Activated CD4-positive, alpha-beta T cell treated with anti-CD3 and anti-CD28 coated beads, Interleukin-2, amount 10 ng/mL, durations not matched to agents 7 days and 5 days (primary cell): ENCODE measurements around the gene ALOX15. TPM values are rescaled to one million over a fixed set of nuclear protein-coding genes. Genes with fewer than 3 reads are reported as not detected.
A peak's percentile ranks its signal among the peaks of the same experiment; 100 is the strongest.

Experiments used
- CTCF ChIA-PET: fragments of 350-600 bp; sonication (Branson Sonifier 250); formaldehyde crosslinking; loops from one replicate; lab custom pipeline; 2021; ENCODE audit warnings: antibody characterized with exemption; lab: Charles Lee
- POLR2A ChIA-PET: fragments of 350-600 bp; sonication (Branson Sonifier 250); formaldehyde crosslinking; loops from one replicate; lab custom pipeline; 2021; ENCODE audit warnings: antibody characterized with exemption; lab: Charles Lee
- DNase-seq: peaks from one replicate; pipeline ENCODE4 v3.0.0-alpha.2; 2020
- H3K27ac Mint-ChIP-seq: one replicate; pipeline ENCODE4 v1.8.0; 2021; ENCODE audit warnings: mild to moderate bottlenecking, moderate library complexity, mixed read lengths
- H3K27me3 Mint-ChIP-seq: one replicate; pipeline ENCODE4 v1.8.0; 2021; ENCODE audit warnings: mixed read lengths
- H3K36me3 Mint-ChIP-seq: one replicate; pipeline ENCODE4 v1.8.0; 2021; ENCODE audit warnings: low read depth, mixed read lengths
- H3K4me1 Mint-ChIP-seq: one replicate; pipeline ENCODE4 v1.8.0; 2021; ENCODE audit warnings: mixed read lengths
- H3K4me3 Mint-ChIP-seq: one replicate; pipeline ENCODE4 v1.8.0; 2021; ENCODE audit warnings: mild to moderate bottlenecking, moderate library complexity, mixed read lengths
- H3K9me3 Mint-ChIP-seq: one replicate; pipeline ENCODE4 v1.8.0; 2021; ENCODE audit warnings: mixed read lengths
- total RNA-seq, 2 experiments: library from RNA; stranded (reverse); gene quantifications; one replicate each; pipeline ENCODE4 v1.2.3, GENCODE V29; 2021

Gene ALOX15
- total RNA-seq, 2 experiments from 2014 or later: 0.17 TPM; not detected in 1

DNA sequence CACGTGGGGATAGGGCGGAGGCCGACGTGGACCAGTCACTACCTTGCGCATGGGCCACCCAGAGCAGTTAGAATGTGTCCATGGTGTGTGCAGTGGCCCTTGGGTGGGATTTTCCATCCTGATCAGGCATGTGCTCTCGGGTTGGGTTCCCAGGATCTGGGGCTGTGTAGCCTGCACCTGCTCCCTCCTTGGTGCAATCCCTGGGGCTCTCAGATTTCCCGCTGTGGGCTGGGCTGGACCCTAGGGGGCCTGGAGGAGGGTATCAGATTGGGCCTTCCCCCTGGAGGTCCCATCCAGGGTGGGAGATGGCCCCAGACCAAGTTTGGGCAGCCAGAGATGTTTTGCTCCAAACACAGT is 55.9 kb downstream of the ALOX15 start:
- H3K4me3 Mint-ChIP-seq: no peak overlapping the region
- DNase-seq: no peak
- H3K27ac Mint-ChIP-seq: no peak overlapping the region
- H3K9me3 Mint-ChIP-seq: no peaks in the 10 kb centered on the region
- CTCF ChIA-PET: no interaction called here
- peaks cover 3% of the 10 kb centered on the region for H3K4me1 Mint-ChIP-seq
- peaks cover 47% of the 10 kb centered on the region for H3K27me3 Mint-ChIP-seq
- POLR2A ChIA-PET: no interaction called here
- no peaks in the 10 kb centered on the region for H3K36me3 Mint-ChIP-seq

- DNase-seq: no peak
- H3K27ac Mint-ChIP-seq: no peak overlapping the region
- H3K9me3 Mint-ChIP-seq: no peaks in the 10 kb centered on the region
- POLR2A ChIA-PET: no interaction called here
- H3K27me3 Mint-ChIP-seq: peaks cover 47% of the 10 kb centered on the region
- H3K4me1 Mint-ChIP-seq: peaks cover 3% of the 10 kb centered on the region
- no peaks in the 10 kb centered on the region for H3K36me3 Mint-ChIP-seq
- CTCF ChIA-PET: no interaction called here
- H3K4me3 Mint-ChIP-seq: no peak overlapping the region
These were observed 56.4 kb downstream of the ALOX15 start for GRCh38 chr17:4584917-4585637.

DNA sequence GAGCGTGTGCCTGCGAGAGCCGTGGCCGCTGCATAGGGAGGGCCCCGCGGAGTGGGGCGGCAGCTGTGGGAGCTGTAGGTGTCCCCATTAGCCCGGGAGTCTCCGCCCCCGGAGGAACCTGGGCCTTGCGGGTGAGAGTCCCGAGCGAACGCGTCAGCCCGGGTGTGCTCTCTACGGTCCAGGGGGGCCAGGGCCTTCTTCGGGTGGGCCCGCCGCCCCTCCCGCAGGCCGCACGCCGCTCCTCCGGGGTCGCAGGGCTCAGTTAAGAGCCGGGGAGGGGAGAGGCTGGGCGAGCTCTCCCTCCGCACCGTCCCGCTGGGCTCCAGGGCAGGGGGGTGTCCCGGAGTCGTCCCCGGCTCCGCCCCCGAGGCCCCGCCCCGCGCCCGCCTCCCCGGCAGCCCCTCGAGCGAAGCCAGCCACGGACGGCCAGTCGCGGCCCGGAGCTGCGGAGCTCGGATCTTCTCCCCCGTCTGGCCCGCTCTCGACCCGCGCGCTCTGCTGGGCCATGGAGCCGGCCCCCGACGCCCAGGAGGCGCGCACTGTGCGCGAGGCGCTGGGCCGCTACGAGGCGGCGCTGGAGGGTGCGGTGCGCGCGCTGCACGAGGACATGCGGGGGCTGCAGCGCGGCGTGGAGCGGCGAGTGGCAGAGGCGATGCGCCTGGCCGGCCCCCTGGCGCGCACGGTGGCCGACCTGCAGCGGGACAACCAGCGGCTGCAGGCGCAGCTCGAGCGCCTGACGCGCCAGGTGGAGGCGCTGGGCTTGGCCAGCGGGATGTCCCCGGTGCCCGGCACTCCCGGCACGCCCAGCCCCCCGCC is 57.2 kb downstream of the ALOX15 start, which contains the start of gene SMTNL2:
TSS of gene SMTNL2 (plus strand) at position 429 of the 816 bp plus-strand sequence. CDS start at position 506, 77 bp downstream.
- DNase-seq: no peak
- Mint-ChIP-seq H3K27ac (no peak within 1 kb of the TSS), H3K4me3 (peak within 1 kb of the TSS; percentile 56), H3K9me3 (no peaks in the 10 kb centered on the region), H3K27me3 (peaks cover 47% of the 10 kb centered on the region), H3K4me1 (peaks cover 3% of the 10 kb centered on the region), H3K36me3 (no peaks in the 10 kb centered on the region)
- ChIA-PET CTCF (no interaction called here), POLR2A (no interaction called here)

- no peaks in the 10 kb centered on the region for H3K36me3 Mint-ChIP-seq
- CTCF ChIA-PET: no interaction called here
- no peaks in the 10 kb centered on the region for H3K9me3 Mint-ChIP-seq
- peak overlapping the region; percentile 56 for H3K4me3 Mint-ChIP-seq
- H3K27ac Mint-ChIP-seq: no peak overlapping the region
- H3K4me1 Mint-ChIP-seq: peaks cover 3% of the 10 kb centered on the region
- peaks cover 47% of the 10 kb centered on the region for H3K27me3 Mint-ChIP-seq
- POLR2A ChIA-PET: no interaction called here
- DNase-seq: no peak
These were observed 57.7 kb downstream of the ALOX15 start for GRCh38 chr17:4583782-4584100.

- H3K27me3 Mint-ChIP-seq: peaks cover 47% of the 10 kb centered on the region
- no peak for DNase-seq
- ChIA-PET POLR2A (interaction anchor here (0.6 kb wide), 1 partner anchor 13 kb away, joined by 4 read pairs; no protein-coding TSS in a partner anchor), CTCF (no interaction called here)
- no peaks in the 10 kb centered on the region for H3K36me3 Mint-ChIP-seq
- no peaks in the 10 kb centered on the region for H3K9me3 Mint-ChIP-seq
- H3K4me3 Mint-ChIP-seq: no peak overlapping the region
- H3K4me1 Mint-ChIP-seq: peaks cover 3% of the 10 kb centered on the region
- H3K27ac Mint-ChIP-seq: no peak overlapping the region
These were observed 58.3 kb downstream of the ALOX15 start for GRCh38 chr17:4583206-4583605.

- POLR2A ChIA-PET: no interaction called here
- Mint-ChIP-seq H3K27ac (peak overlapping the region; percentile 50), H3K36me3 (no peaks in the 10 kb centered on the region), H3K9me3 (no peaks in the 10 kb centered on the region), H3K4me3 (no peak overlapping the region), H3K4me1 (peaks cover 3% of the 10 kb centered on the region), H3K27me3 (peaks cover 44% of the 10 kb centered on the region)
- CTCF ChIA-PET: no interaction called here
- DNase-seq: no peak
These were observed 58.8 kb downstream of the ALOX15 start for GRCh38 chr17:4582691-4583090.

- Mint-ChIP-seq H3K27me3 (peaks cover 44% of the 10 kb centered on the region), H3K4me3 (no peak overlapping the region), H3K27ac (no peak overlapping the region), H3K9me3 (no peaks in the 10 kb centered on the region), H3K36me3 (no peaks in the 10 kb centered on the region), H3K4me1 (peaks cover 3% of the 10 kb centered on the region)
- ChIA-PET CTCF (no interaction called here), POLR2A (no interaction called here)
- no peak for DNase-seq
These were observed 59.4 kb downstream of the ALOX15 start for GRCh38 chr17:4582101-4582501.

Other genes starting within 250 kb of the ALOX15 start
- 1 to 10 TPM; 6.5 to 8.0 TPM for gene SPNS3, start 207.7 kb downstream of the ALOX15 start, total RNA-seq
- under 1 TPM; 0.25 to 0.29 TPM for gene SPNS2, start 142.8 kb downstream of the ALOX15 start, total RNA-seq
- 10 to 100 TPM; 58.0 to 59.0 TPM for gene MYBBP1A, start 86.3 kb downstream of the ALOX15 start, total RNA-seq
- not detected for gene GGT6, start 81.1 kb downstream of the ALOX15 start, total RNA-seq
- not detected for gene SMTNL2, start 57.1 kb downstream of the ALOX15 start, total RNA-seq
- gene PELP1, start 62.5 kb upstream of the ALOX15 start, total RNA-seq: 10 to 100 TPM; 61.6 to 73.2 TPM
- gene ARRB2, start 69.0 kb upstream of the ALOX15 start, total RNA-seq: 100 to 1,000 TPM; 323 to 336 TPM
- 10 to 100 TPM; 19.6 to 23.6 TPM for gene MED11, start 89.8 kb upstream of the ALOX15 start, total RNA-seq
- gene ZMYND15, start 98.2 kb upstream of the ALOX15 start, total RNA-seq: under 1 TPM in 1 of 2 experiments, not detected in 1; 0.07 TPM
- gene CXCL16, start 98.2 kb upstream of the ALOX15 start, total RNA-seq: 1 to 10 TPM in 1 of 2 experiments, under 1 TPM in 1; 0.94 to 1.6 TPM
- gene TM4SF5, start 130.2 kb upstream of the ALOX15 start, total RNA-seq: not detected
- under 1 TPM in 1 of 2 experiments, not detected in 1; 0.32 TPM for gene VMO1, start 144.7 kb upstream of the ALOX15 start, total RNA-seq
- gene GLTPD2, start 147.3 kb upstream of the ALOX15 start, total RNA-seq: not detected
- gene PSMB6, start 154.5 kb upstream of the ALOX15 start, total RNA-seq: 100 to 1,000 TPM in 1 of 2 experiments, 10 to 100 TPM in 1; 95.3 to 115 TPM
- gene PLD2, start 165.5 kb upstream of the ALOX15 start, total RNA-seq: 10 to 100 TPM; 16.6 to 17.3 TPM
- 100 to 1,000 TPM; 112 to 133 TPM for gene MINK1, start 191.7 kb upstream of the ALOX15 start, total RNA-seq